Esophagus (tissue), 2 donors: Measurements from ENCODE around the gene ANKRD34C. TPM values are rescaled to one million over a fixed set of nuclear protein-coding genes. Genes with fewer than 3 reads are reported as not detected.
"Not testable (repeated sequence)": the region's sequence is repeated elsewhere in the genome, so short reads cannot be mapped to it uniquely, and the experiment has no call there.

ENCODE experiments used
- H3K27ac ChIP-seq, 2 donors: one replicate each; pipeline ENCODE4 v1.5.1; 2013; ENCODE audit warnings: low read depth in 2 of 2, mild to moderate bottlenecking in 2 of 2, inconsistent platforms in 1 of 2, low read length in 1 of 2, moderate library complexity in 1 of 2
- H3K27me3 ChIP-seq, 2 donors: one replicate each; pipeline ENCODE4 v1.6.1; 2013; ENCODE audit warnings: low read length in 2 of 2, control low read depth in 1 of 2, mild to moderate bottlenecking in 1 of 2; ENCODE audit not compliant: insufficient read depth in 2 of 2, control insufficient read depth in 1 of 2
- H3K36me3 ChIP-seq, 2 donors: one replicate each; pipeline ENCODE4 v1.6.1; 2013; ENCODE audit warnings: low read length in 1 of 2; ENCODE audit not compliant: control insufficient read depth in 2 of 2, insufficient read depth in 2 of 2
- H3K4me1 ChIP-seq, 2 donors: one replicate each; pipeline ENCODE4 v1.6.1; 2013; ENCODE audit warnings: low read length in 1 of 2; ENCODE audit not compliant: control insufficient read depth in 2 of 2, insufficient read depth in 2 of 2
- H3K4me3 ChIP-seq, 2 donors: one replicate each; pipeline ENCODE4 v1.5.1; 2013; ENCODE audit warnings: low read length in 2 of 2, mild to moderate bottlenecking in 2 of 2, low read depth in 1 of 2, moderate library complexity in 1 of 2
- H3K9me3 ChIP-seq, 2 donors: one replicate each; pipeline ENCODE4 v1.6.1; 2013; ENCODE audit warnings: mild to moderate bottlenecking in 2 of 2, low read depth in 1 of 2, low read length in 1 of 2, moderate library complexity in 1 of 2; ENCODE audit not compliant: control insufficient read depth in 2 of 2, insufficient read depth in 1 of 2
- WGBS, 2 donors: extraction: QIAGEN DNeasy Blood & Tissue Kit; methylation state at CpG; one replicate each; pipeline ENCODE4 v1.1.7; 2013; 5-methylcytosine and 5-hydroxymethylcytosine counted together
- polyA plus RNA-seq, 2 donors: library from polyadenylated mRNA; stranded (reverse); fragments of 200-250 nt; gene quantifications; one replicate each; pipeline ENCODE4 v1.2.3, GENCODE V29; 2013
- donor health status: healthy with polysubstance abuse.
- donor health status: Bipolar disorder and iron deficiency.

The ANKRD34C gene
- polyA plus RNA-seq, 2 donors = not detected

DNA sequence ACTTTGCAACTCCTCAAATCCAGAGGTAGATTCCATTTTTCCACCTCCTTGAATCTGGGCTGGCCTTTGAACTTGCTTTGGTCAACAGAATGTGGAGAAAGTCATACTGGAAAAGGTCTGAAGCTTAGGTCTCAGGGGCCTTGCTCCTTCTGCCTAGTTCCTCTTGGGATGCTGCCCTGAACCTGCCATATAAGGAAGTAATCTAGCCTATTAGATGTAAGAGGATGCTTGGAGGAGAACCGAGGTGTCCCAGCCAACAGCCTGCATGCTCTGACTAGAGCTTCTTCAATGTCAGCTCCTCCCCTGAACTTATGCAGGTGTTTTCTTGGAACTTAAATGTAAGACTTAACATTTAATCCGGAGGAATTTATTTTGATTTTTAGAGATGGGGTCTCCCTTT lies 26.4 kb downstream of the ANKRD34C start:
- 26 to 27% methylated on average over 2 of the region's 2 CpGs for WGBS, 2 donors
- Histone ChIP-seq H3K9me3 (no peaks in the 10 kb centered on the region), H3K4me3 (no peak overlapping the region), H3K27me3 (peaks cover 0 to 6% of the 10 kb centered on the region in 2 donors), H3K4me1 (peaks cover 0 to 10% of the 10 kb centered on the region in 2 donors), H3K36me3 (peaks cover 0 to 4% of the 10 kb centered on the region in 2 donors), H3K27ac (no peak overlapping the region)

GRCh38 chr15:79310612-79310984 lies 28.1 kb downstream of the ANKRD34C start:
- no peaks in the 10 kb centered on the region for H3K9me3 ChIP-seq
- 0 to 1% methylated on average over 12 to 16 of the region's 17 CpGs for WGBS, 2 donors
- H3K4me3 ChIP-seq = peak overlapping the region; percentile 42 to 91
- H3K27me3 ChIP-seq = no peaks in the 10 kb centered on the region
- H3K4me1 ChIP-seq = peaks cover 0 to 17% of the 10 kb centered on the region in 2 donors
- H3K27ac ChIP-seq = no peak overlapping the region
- H3K36me3 ChIP-seq = peaks cover 3 to 12% of the 10 kb centered on the region in 2 donors

DNA sequence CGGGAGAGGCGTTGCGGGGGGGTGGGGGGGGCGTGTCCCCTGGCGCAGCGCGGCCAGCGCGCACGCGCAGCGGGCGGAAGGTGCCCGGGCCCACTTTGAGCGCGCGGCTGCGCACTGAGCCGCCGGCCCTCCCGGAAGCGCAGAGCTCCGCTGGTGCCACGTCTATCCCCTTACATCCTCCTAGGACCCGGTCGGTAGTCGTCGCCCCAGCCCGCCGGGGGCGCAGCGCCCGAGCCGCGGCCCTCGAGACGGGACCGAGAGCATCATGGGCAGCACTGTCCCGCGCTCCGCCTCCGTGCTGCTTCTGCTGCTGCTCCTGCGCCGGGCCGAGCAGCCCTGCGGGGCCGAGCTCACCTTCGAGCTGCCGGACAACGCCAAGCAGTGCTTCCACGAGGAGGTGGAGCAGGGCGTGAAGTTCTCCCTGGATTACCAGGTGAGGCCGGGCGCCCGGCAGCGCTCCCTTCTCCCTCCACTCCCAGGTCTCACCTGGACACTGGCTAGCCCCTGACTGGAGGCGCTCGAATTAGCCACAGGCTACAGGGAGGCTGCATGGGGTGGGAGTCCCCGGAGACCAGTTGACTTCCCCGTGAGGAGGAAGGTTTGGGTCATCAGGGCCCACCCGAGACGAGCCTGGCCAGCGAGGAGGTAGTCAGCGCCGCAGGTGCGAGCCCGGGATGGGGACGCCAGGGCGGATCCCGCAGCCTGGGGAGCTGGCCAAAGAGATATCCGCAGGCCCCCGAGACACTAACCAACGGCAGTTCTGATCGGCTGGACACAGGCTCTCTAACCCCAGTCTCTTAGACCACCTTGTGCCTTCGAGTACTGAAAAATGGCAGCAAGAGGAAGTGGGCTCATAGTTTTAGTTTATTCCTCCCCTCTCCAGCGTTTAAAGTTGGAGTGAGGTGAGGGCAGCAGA lies 28.7 kb downstream of the ANKRD34C start, which contains the start of gene TMED3:
Gene TMED3 (plus strand): TSS at position 128 of the 916 bp plus-strand sequence. CDS start 138 bp downstream, at position 266.
- Histone ChIP-seq H3K36me3 (peaks cover 7 to 12% of the 10 kb centered on the region in 2 donors), H3K27ac (peak within 1 kb of the TSS; percentile 57 to 70), H3K27me3 (no peaks in the 10 kb centered on the region), H3K4me1 (peaks cover 0 to 17% of the 10 kb centered on the region in 2 donors), H3K9me3 (no peaks in the 10 kb centered on the region), H3K4me3 (peak within 1 kb of the TSS; percentile 86 to 91)
- WGBS, 2 donors = 1% methylated on average over 63 to 69 of the region's 76 CpGs

DNA sequence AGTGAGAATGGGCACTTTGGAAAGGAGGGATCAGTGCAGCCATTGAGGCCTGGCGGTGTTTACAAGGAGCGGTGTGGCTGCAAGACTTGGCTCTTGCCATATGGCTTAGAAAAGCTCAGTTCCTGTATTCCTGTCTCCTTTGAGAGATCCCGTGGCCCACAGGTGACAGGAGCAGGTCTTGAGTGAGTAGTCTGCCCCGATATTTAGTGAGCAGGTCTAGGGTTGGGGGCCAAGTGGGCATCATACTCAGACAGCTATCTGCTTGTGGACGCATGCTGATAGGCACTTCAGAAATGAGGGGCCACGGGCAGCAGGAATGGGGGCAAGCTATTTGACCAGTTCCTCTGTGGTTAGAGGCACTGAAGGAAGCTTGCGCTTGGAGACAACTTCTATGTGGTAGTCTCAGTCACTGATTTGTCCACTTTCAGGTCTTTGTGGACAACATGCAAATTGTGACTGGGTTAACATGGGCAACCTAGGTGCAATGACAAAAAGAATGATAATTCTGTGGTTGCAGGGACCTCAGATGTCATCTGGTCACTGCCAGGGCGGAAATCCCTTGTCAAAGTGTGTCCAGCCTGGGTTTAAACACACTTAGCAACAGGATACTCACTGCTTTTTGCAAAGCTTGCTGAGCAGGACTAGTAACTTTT lies 29.5 kb downstream of the ANKRD34C start:
- H3K36me3 ChIP-seq = peaks cover 10 to 16% of the 10 kb centered on the region in 2 donors
- H3K27ac ChIP-seq = peak overlapping the region; percentile 57 to 70
- no peaks in the 10 kb centered on the region for H3K27me3 ChIP-seq
- WGBS, 2 donors = 57 to 58% methylated on average over 8 of the region's 8 CpGs
- H3K4me3 ChIP-seq = peak overlapping the region; percentile 86 to 91
- peaks cover 0 to 17% of the 10 kb centered on the region in 2 donors for H3K4me1 ChIP-seq
- H3K9me3 ChIP-seq = no peaks in the 10 kb centered on the region

- H3K9me3 ChIP-seq = no peaks in the 10 kb centered on the region
- peaks cover 16 to 25% of the 10 kb centered on the region in 2 donors for H3K36me3 ChIP-seq
- peaks cover 0 to 17% of the 10 kb centered on the region in 2 donors for H3K4me1 ChIP-seq
- H3K27me3 ChIP-seq = no peaks in the 10 kb centered on the region
- no peak overlapping the region for H3K4me3 ChIP-seq
- H3K27ac ChIP-seq = peak overlapping the region; percentile 88 to 98
- 96 to 100% methylated on average over 1 of the region's 1 CpG for WGBS, 2 donors
These were observed 31.7 kb downstream of the ANKRD34C start for GRCh38 chr15:79314186-79314585.

DNA sequence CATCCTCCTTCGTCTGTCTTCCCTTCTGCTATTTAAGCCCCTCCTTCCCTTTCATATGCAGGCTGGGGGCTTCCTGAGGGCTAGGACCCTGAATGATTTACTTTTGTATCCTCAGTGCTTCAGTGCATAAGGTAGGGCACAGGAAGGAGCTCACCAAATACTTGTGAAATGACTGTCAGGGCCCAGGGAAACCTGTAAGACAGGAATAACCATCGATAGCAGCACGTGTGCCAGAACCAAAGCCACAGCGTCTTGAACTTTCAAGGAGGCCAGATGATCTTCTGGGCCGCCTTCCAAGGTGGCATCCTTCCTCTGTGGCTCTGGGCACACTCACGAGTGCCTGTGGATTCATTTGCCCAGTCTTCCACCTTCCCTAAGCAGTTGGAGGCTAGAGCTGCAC lies 32.3 kb downstream of the ANKRD34C start:
- H3K27me3 ChIP-seq = no peaks in the 10 kb centered on the region
- no peak overlapping the region for H3K4me3 ChIP-seq
- 61 to 78% methylated on average over 6 of the region's 6 CpGs for WGBS, 2 donors
- H3K27ac ChIP-seq = peak overlapping the region; percentile 88 to 98
- H3K4me1 ChIP-seq = peaks cover 0 to 17% of the 10 kb centered on the region in 2 donors
- peaks cover 16 to 25% of the 10 kb centered on the region in 2 donors for H3K36me3 ChIP-seq
- H3K9me3 ChIP-seq = no peaks in the 10 kb centered on the region

GRCh38 chr15:79315623-79316328 lies 33.3 kb downstream of the ANKRD34C start:
- 73 to 76% methylated on average over 10 of the region's 10 CpGs for WGBS, 2 donors
- H3K36me3 ChIP-seq = peaks cover 16 to 27% of the 10 kb centered on the region in 2 donors
- no peaks in the 10 kb centered on the region for H3K27me3 ChIP-seq
- peak overlapping the region; percentile 54 for H3K27ac ChIP-seq
- H3K9me3 ChIP-seq = no peaks in the 10 kb centered on the region
- no peak overlapping the region for H3K4me3 ChIP-seq
- H3K4me1 ChIP-seq = peaks cover 0 to 17% of the 10 kb centered on the region in 2 donors

DNA sequence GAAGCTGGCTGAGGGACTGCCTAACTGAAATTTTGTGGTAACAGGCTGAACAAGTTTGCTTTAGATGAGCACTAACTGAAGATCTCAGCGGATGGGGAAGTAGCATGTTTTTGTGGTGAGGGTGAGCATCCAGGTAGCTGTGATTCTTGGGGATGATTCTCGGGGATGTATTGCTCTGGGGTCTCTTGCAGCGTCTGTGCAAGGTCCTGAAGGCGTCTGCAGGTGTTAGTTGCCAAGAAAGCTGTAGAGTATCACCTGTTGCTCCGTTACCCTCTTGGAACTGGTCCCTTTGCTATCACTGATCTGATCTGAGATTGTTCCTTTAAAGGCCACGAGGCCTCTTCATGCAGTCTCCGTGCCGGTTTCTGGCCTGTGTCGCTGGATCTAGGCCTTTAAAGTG lies 34.3 kb downstream of the ANKRD34C start:
- Histone ChIP-seq H3K9me3 (no peaks in the 10 kb centered on the region), H3K36me3 (peaks cover 21 to 36% of the 10 kb centered on the region in 2 donors), H3K27me3 (no peaks in the 10 kb centered on the region), H3K4me1 (peaks cover 0 to 15% of the 10 kb centered on the region in 2 donors), H3K4me3 (no peak overlapping the region), H3K27ac (no peak overlapping the region)
- 86 to 91% methylated on average over 9 of the region's 9 CpGs for WGBS, 2 donors

DNA sequence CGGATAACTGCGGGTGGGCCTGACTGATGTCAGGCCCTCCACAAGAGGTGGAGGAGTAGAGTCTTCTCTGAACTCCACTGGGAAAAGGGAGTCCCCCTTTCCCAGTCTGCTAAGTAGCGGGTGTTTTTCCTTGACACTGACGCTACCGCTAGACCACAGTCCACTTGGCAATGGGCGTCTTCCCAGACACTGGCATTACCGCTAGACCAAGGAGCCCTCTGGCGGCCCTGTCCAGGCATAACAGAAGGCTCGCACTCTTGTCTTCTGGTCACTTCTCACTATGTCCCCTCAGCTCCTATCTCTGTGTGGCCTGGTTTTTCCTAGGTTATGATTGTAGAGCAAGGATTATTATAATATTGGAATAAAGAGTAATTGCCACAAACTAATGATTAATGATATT lies 37.5 kb downstream of the ANKRD34C start:
- peaks cover 28 to 37% of the 10 kb centered on the region in 2 donors for H3K36me3 ChIP-seq
- not testable (repeated sequence) for H3K4me1 ChIP-seq, H3K9me3 ChIP-seq, H3K27me3 ChIP-seq, H3K27ac ChIP-seq, H3K4me3 ChIP-seq
- WGBS, 2 donors = 94 to 98% methylated on average over 9 of the region's 9 CpGs
